Loucy (cell line): ENCODE measurements around the gene SGCA.

Experiments
- H2AFZ ChIP-seq: fragments of 200-600 bp; sonication (generic); 2 replicates; pipeline ENCODE4 v1.6.0; 2016; ENCODE audit warnings: antibody characterized with exemption, mild to moderate bottlenecking, low read length, moderate library complexity
- H3F3A ChIP-seq: fragments of 200-600 bp; 2 replicates; pipeline ENCODE4 v1.6.0; 2016; ENCODE audit warnings: antibody characterized with exemption, low read depth, mild to moderate bottlenecking
- H3K27me3 ChIP-seq: fragments of 200-600 bp; sonication (generic); 2 replicates; pipeline ENCODE4 v1.6.1; 2014; ENCODE audit warnings: low read length, mild to moderate bottlenecking; ENCODE audit not compliant: insufficient read depth, poor library complexity, severe bottlenecking
- H3K36me3 ChIP-seq: fragments of 200-600 bp; sonication (generic); 2 replicates; pipeline ENCODE4 v1.6.1; 2016; ENCODE audit warnings: low read length; ENCODE audit not compliant: insufficient read depth
- H3K4me1 ChIP-seq: fragments of 200-600 bp; sonication (generic); 2 replicates; pipeline ENCODE4 v1.5.1; 2014; ENCODE audit warnings: low read length, mild to moderate bottlenecking; ENCODE audit not compliant: insufficient read depth, poor library complexity, severe bottlenecking
- H3K4me2 ChIP-seq: fragments of 200-600 bp; sonication (generic); 2 replicates; pipeline ENCODE4 v1.6.0; 2014; ENCODE audit warnings: antibody characterized with exemption, low read length, low read depth, mild to moderate bottlenecking; ENCODE audit not compliant: poor library complexity, severe bottlenecking
- H3K4me3 ChIP-seq: fragments of 200-600 bp; sonication (generic); 2 replicates; pipeline ENCODE4 v1.5.1; 2014; ENCODE audit warnings: low read length, mild to moderate bottlenecking, mixed read lengths; ENCODE audit not compliant: poor library complexity, severe bottlenecking
- H3K79me2 ChIP-seq: fragments of 200-600 bp; sonication (generic); 2 replicates; pipeline ENCODE4 v1.6.1; 2014; ENCODE audit warnings: low read length; ENCODE audit not compliant: insufficient read depth
- H3K9ac ChIP-seq: fragments of 200-600 bp; sonication (generic); 2 replicates; pipeline ENCODE4 v1.6.0; 2014; ENCODE audit warnings: mild to moderate bottlenecking, low read depth, low read length, moderate library complexity; ENCODE audit not compliant: poor library complexity, severe bottlenecking
- H3K9me2 ChIP-seq: fragments of 200-600 bp; sonication (generic); replicated peaks from 2 replicates; pipeline ENCODE4 v1.6.1; 2016; ENCODE audit warnings: low read depth, low read length, mixed read lengths
- H3K9me3 ChIP-seq: fragments of 200-600 bp; sonication (generic); 2 replicates; pipeline ENCODE4 v1.6.1; 2014; ENCODE audit warnings: mild to moderate bottlenecking, antibody characterized with exemption, low read length, low read depth; ENCODE audit not compliant: insufficient read depth
- H4K20me1 ChIP-seq: fragments of 200-600 bp; sonication (generic); 2 replicates; pipeline ENCODE4 v1.6.0; 2014; ENCODE audit warnings: antibody characterized with exemption, low read length, mild to moderate bottlenecking; ENCODE audit not compliant: insufficient read depth, poor library complexity, severe bottlenecking
- EZH2phosphoT487 ChIP-seq: fragments of 200-600 bp; IDR thresholded peaks from 2 replicates; pipeline ENCODE4 v1.6.1; 2018; ENCODE audit warnings: antibody characterized with exemption, mild to moderate bottlenecking, moderate library complexity, borderline replicate concordance
- TF ChIP-seq, protein P1 (sequence below): fragments of 200-600 bp; sonication (generic); conservative IDR thresholded peaks from 2 replicates; pipeline ENCODE4 v1.5.1; 2014; ENCODE audit warnings: mild to moderate bottlenecking, antibody characterized with exemption, low read length

Gene SGCA

DNA sequence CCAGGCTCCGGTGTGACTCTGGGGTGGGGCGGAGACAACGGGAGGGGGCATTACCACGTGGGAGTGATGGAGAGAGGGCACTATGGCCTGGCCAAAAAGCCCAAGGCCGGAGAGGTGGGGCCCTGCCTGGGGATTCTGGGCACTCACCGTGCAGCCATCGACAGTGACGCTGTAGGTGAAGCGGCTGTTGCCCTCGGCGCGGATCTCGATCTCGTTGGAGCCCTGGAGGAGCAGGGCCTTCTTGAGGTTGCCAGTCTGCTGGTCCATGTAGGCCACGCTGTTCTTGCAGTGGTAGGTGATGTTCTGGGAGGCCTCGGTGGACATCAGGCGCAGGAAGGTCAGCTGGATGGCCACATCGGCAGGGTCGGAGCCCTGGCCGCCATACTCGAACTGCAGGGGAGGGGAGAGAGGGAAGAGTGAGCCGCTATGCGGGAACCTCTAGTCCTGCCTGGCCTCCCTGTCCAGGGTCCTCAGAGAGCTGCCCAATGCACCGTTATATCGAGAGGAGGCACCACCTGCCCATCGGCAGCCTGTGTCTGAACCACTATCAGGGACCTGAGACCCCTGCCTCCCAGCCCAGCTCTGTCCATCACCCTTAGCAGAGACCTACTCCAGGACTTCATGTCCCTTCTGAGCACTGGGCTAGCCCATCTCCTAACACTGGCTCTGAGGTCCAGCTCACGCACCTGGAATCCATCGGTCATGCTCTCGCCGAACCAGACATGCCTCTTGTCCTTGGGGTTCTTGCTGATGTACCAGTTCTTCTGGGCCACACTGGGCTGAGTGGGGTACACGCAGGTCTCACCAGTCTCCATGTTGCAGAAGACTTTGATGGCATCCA lies 20.0 kb downstream of the SGCA start:
- no peaks in the 10 kb centered on the region for H3K4me1 ChIP-seq
- no peaks in the 10 kb centered on the region for H3K9me3 ChIP-seq
- no peak overlapping the region for H3K4me2 ChIP-seq
- no peaks in the 10 kb centered on the region for H3K36me3 ChIP-seq
- H3K9ac ChIP-seq: no peak overlapping the region
- H3F3A ChIP-seq: no peaks in the 10 kb centered on the region
- no peaks in the 10 kb centered on the region for H3K9me2 ChIP-seq
- no peak overlapping the region for H2AFZ ChIP-seq
- TF ChIP-seq, protein P1, sequence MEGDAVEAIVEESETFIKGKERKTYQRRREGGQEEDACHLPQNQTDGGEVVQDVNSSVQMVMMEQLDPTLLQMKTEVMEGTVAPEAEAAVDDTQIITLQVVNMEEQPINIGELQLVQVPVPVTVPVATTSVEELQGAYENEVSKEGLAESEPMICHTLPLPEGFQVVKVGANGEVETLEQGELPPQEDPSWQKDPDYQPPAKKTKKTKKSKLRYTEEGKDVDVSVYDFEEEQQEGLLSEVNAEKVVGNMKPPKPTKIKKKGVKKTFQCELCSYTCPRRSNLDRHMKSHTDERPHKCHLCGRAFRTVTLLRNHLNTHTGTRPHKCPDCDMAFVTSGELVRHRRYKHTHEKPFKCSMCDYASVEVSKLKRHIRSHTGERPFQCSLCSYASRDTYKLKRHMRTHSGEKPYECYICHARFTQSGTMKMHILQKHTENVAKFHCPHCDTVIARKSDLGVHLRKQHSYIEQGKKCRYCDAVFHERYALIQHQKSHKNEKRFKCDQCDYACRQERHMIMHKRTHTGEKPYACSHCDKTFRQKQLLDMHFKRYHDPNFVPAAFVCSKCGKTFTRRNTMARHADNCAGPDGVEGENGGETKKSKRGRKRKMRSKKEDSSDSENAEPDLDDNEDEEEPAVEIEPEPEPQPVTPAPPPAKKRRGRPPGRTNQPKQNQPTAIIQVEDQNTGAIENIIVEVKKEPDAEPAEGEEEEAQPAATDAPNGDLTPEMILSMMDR: no peak
- no peak for TF ChIP-seq EZH2phosphoT487
- no peak overlapping the region for H3K4me3 ChIP-seq
- no peaks in the 10 kb centered on the region for H3K27me3 ChIP-seq
- H4K20me1 ChIP-seq: no peaks in the 10 kb centered on the region
- no peaks in the 10 kb centered on the region for H3K79me2 ChIP-seq

GRCh38 chr17:50186661-50187393 lies 21.0 kb downstream of the SGCA start:
- Histone ChIP-seq H3K9me3 (no peaks in the 10 kb centered on the region), H3K9me2 (no peaks in the 10 kb centered on the region), H3K9ac (no peak overlapping the region), H3K36me3 (no peaks in the 10 kb centered on the region), H4K20me1 (no peaks in the 10 kb centered on the region), H3F3A (no peaks in the 10 kb centered on the region), H3K27me3 (no peaks in the 10 kb centered on the region), H3K4me3 (no peak overlapping the region), H3K4me1 (no peaks in the 10 kb centered on the region), H2AFZ (no peak overlapping the region), H3K79me2 (no peaks in the 10 kb centered on the region), H3K4me2 (no peak overlapping the region)
- TF ChIP-seq EZH2phosphoT487: no peak
- TF ChIP-seq, protein P1: no peak

DNA sequence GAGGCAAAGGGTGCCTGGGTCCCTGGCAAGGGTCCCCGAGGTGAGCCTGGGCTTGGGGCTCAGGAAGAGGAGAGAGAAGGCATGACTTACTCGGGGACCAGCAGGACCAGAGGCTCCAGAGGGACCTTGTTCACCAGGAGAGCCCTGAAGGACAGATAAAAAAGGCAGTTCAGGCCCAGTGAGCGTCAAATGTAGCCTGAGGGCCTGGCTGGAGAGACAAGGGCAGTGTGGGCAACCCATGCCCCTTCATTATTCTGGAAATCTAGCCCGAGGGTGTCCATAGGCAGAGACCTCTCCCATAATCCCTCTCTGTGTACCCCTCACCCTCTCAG lies 21.6 kb downstream of the SGCA start:
- TF ChIP-seq EZH2phosphoT487: no peak
- TF ChIP-seq, protein P1: no peak
- no peaks in the 10 kb centered on the region for H3K9me2 ChIP-seq
- H3K4me2 ChIP-seq: no peak overlapping the region
- no peaks in the 10 kb centered on the region for H3F3A ChIP-seq
- no peaks in the 10 kb centered on the region for H4K20me1 ChIP-seq
- H3K4me1 ChIP-seq: no peaks in the 10 kb centered on the region
- H3K9me3 ChIP-seq: no peaks in the 10 kb centered on the region
- H3K9ac ChIP-seq: no peak overlapping the region
- H3K36me3 ChIP-seq: no peaks in the 10 kb centered on the region
- no peak overlapping the region for H2AFZ ChIP-seq
- no peak overlapping the region for H3K4me3 ChIP-seq
- no peaks in the 10 kb centered on the region for H3K79me2 ChIP-seq
- H3K27me3 ChIP-seq: no peaks in the 10 kb centered on the region
